GM18517 (cell line): ENCODE data around the gene IL18R1.

Experiments
- ATAC-seq: cut with Tn5 transposase; IDR thresholded peaks from one replicate; pipeline ENCODE4 v1.9.1; 2021; ENCODE audit warnings: mild to moderate bottlenecking, moderate library complexity; ENCODE audit not compliant: unreplicated experiment

IL18R1 gene

DNA sequence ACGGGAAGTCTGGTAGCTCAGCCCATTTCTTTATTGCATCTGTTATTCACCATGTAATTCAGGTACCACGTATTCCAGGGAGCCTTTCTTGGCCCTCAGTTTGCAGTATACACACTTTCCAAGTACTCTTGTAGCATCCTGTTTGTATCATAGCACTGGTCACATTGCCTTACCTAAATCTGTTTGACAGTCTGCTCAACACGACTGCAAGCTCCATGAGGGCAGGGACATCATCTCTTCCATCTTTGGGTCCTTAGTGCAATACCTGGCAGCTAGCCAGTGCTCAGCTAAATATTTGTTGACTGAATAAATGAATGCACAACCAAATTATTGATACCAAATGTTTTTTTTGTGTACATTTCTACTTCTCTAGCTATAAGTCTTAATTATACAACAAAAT lies 11.2 kb upstream of the IL18R1 start:
- ATAC-seq, result no peak

DNA sequence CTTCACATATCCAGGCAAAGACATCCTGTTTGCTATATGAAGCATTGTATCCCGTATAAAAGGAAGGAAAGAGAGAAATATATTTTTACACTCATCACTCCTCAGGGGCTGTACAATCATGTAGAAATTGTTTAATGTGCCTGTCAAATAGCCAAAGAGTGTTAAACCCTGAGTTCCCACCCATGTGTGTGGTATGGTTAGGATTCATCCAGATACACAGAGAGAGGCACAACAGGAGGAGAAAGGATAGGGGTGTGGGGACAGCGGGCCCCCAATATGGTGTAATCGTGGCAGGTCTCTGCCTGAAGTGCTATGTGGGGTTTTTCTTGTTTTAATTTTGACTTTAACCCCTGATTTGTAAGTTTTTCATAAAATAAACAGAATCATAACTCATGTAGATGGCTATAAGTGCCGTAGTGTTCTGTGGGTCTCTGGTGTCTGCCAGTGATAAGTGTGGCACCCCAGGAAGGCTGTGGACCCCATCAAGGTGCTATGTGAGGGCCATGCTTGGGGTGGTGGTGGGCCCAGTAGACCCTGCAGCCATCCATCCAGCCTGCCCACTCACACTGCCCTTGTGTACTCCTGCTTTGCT lies 10.2 kb upstream of the IL18R1 start:
- ATAC-seq, result no peak

DNA sequence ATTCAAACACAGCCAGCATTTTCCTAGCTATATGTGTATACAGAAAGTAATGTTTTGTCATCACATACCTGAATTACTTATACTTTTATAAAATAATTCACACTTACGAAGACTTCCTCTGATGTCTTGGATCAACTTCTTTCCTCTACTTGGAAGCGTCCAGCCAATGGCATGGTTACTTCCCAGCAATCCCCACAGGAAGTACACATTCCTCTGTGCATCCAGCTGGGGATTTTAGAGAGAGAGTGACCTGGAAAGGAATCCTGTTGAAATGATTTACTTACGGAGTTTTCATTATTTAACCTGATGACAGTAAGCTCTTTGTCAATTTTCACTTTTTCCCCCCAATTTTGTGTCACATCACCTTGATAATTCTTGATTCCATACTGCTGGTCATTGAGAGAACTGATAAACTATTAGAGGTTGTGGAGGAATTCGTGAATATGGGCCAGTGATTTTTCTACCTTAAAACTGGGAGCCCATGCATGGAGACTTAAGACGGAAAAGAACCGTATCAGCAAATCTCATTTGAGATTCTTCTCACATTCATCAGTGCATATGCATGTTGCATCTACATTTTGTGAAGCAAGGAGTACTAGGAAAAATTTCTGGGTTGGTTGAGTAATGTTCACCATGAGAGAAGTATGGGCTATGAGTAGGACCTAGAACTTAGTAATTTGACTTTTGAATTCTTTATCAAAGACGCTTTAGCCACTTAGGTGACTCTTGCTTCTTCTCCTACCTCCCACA lies 9.0 kb upstream of the IL18R1 start:
- ATAC-seq, result no peak

DNA sequence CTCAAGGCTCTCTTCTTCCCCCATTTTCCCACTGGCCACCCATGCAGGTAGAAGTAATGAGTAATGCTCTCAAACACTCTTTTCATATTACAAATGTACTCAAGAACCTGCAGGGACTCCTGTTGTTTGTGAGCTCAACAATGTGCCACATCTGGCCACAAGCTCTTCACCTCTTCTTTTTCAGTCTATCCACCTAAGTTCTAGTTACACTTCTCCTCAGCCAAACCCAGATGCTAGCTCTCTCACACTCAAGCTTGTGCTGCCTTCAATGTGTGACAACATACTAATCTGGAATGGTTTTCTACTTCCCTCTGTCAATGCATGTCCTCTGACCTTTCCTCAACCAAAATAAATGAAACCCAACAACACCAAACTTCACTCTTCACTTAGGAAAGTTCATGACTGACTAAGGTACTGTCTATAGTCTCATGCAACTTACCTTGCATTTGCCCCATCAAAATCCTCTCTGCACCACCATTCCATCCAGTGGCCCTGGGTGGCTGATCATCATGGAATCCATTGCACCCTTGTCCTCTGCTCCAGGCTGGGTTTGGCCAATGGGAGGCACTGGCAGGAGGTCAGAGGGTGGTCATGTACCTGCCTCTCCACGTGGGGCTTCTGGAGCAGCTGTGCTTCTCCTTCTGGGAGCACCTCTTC lies 5.3 kb upstream of the IL18R1 start:
- ATAC-seq, result no peak

DNA sequence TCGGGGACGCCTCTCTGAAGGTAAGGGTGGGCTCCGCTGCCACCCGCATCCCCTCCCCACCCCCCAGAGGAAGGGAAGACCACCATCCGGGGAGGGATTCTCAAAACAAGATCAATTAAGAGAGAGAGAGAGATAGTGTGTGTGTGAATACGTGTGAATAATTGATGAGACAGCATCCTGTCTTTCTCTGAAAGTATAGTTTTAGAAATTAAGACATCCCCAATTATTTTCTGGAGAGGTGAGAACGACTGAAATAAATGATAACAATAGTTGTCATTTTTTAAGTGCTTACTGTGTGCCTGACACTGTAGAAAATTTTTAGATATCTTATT lies 751 bp downstream of the IL18R1 start:
- no peak for ATAC-seq

DNA sequence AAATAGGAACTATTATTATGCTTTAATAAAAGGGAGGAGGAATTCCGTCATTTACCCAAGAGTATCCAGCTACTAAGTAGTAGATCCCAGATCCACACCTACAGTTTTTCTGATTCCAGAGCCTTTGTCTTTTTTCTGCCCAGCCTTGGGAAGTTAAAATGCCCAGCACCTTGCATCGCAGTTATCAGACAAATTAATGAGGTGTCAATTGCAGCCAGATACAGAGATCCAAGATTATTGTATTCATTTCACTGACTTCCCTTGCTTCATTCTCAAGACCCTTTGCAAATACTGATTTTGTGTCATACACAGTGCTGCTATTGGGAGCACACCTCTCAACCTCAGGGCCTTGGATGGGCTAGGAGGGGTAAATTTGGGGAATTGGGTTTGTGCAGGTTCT lies 1.1 kb downstream of the IL18R1 start:
- ATAC-seq, result no peak

DNA sequence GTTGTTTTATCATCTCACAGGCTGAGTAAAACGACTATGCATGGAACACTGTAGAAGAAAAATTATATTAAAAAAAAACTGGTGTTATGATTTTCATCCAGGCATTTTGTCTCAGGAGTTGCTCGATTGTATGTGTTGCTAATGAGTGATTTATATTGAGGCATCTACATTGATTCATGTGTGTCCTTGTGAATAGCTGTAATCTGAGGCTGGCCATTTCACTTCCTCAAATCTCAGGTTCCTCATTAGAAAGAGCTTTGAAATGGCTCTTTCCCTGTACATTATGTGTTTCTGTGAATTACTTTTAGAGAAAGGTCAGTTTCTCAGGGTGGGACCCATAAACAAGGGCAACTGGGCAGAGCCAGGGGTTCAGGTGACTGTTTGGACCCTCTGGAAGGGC lies 2.3 kb downstream of the IL18R1 start:
- ATAC-seq, result no peak

DNA sequence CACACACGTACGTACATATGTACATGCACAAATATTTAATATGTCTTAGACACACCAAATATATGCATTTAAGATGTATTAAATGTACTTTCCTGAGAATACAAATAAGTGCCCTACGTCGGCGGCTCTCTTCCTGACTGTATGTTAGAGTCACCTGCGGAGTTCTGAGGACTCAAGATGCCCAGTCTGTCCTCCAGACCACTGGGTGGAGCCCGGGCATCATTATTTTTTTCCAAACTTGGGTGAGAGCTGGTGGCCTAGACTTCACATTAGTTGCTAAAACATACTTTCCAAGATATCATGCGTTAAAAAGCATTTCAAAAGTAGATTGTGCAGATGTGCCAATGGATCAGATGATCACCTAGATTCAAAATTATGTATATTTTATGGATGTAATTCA lies 2.9 kb downstream of the IL18R1 start:
- no peak for ATAC-seq

DNA sequence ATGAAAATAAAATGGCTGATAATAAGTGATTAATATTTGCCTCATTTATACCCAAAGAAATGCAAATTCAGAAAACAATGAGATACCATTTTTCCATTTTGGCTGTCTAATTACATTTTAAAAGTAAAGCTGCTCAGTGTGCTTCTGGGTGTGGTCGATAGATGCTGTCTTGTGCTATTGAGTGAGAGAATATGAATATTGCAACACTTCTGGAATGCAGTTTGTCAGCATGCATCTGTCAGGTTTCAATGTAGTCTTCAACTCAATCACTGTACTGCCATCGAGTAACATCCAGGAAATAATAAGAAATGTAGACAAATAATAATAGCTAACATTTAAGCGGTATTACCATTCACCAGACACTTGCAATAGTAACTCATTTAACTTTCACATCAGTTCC lies 3.9 kb downstream of the IL18R1 start:
- ATAC-seq, result no peak

DNA sequence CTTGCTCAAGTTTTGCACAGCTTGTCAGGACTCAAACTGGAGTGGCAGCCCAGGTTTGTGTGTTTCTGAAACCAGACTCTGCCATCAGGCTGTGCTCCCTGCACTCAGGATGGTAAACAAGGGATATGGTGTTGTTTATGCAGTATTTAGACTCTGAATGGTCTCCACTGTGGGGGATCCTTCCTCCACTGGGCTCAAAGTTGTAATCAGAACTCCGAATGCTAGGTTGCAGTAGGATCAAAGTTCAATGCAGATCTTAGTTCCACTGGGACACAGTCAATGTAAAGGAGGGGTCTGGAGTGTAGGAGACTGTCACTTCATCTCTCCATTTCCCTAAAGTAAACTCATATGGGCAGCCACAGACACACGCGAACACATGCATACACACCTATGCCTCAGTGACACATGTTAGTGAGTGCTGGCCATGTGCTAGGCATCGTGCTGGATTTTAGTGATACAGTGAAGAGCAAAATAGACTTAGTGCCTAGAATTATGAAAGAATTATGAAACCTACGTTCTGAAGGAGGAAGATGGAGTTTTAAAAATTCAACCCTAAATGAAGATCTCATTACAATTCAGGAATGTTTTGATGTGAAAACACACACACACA lies 6.1 kb downstream of the IL18R1 start:
- ATAC-seq, result no peak

DNA sequence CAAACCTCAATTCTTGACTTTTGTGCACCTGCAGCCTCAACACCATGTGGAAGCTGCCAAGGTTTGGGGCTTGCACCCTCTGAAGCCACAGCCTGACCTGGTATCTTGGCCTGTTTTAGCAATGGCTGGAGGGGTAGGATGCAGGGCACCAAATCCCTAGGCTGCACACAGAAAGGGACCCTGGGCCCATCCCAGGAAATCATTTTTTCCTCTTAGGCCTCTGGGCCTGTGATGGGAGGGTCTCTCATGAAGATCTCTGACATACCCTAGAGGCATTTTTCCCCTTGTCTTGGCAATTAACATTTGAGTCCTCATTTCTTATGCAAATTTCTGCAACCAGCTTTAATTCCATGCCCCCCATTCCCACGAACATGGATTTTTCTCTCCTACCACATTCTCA lies 10.2 kb downstream of the IL18R1 start:
- no peak for ATAC-seq

DNA sequence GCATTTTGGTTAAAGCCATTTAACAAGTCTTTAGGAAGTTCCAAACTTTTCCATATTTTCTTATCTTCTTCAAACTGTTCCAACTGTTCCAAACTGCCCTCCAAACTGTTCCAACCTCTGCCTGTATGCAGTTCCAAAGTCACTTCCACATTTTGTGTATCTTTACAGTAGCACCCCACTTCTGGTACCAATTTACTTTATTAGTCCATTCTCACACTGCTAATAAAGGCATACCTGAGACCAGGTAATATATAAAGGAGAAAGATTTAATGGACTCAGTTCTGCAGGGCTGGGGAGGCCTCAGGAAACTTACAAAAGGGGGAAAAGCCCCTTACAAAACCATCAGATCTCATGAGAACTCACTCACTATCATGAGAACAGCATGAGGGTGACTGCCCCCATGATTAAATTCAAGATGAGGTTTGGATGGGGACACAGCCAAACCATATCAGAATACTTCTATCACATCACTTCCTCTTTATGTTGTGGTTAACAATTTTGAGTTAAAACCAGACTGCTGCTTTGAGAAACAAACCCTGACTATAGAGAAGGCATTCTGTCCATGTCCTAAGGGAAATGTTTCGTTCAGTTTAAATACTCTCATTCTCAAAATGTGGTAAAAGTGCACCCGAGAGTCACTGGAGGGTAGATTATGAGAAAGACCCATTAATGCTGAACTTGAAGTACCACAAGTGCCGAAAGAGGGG lies 11.0 kb downstream of the IL18R1 start:
- no peak for ATAC-seq

DNA sequence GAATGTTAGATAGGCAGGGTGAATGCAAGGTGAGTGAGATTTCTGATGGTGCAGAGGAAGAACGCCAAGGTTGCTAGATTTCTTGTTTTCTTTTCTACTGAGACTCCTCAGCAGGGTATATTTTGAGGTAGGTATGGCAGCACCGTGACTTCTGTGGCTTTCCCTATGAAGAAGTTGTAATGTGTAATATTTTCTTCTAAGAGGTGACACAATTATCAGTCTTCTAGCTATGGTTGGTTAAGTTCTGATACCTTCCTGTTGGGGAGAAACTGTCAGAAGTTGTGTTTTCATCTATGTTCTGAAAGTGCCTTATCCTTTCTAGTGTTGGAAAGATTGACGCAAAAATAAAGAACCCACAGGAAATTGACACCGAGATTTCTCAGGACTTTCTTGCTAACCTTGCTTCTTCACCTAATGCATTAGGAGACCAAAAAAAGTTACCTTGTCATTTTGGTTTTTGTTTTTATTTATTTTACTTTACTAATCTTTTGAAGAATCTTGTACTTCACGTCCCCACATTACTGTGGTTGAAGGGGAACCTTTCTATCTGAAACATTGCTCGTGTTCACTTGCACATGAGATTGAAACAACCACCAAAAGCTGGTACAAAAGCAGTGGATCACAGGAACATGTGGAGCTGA lies 11.9 kb downstream of the IL18R1 start:
- ATAC-seq, result peak; percentile 49

DNA sequence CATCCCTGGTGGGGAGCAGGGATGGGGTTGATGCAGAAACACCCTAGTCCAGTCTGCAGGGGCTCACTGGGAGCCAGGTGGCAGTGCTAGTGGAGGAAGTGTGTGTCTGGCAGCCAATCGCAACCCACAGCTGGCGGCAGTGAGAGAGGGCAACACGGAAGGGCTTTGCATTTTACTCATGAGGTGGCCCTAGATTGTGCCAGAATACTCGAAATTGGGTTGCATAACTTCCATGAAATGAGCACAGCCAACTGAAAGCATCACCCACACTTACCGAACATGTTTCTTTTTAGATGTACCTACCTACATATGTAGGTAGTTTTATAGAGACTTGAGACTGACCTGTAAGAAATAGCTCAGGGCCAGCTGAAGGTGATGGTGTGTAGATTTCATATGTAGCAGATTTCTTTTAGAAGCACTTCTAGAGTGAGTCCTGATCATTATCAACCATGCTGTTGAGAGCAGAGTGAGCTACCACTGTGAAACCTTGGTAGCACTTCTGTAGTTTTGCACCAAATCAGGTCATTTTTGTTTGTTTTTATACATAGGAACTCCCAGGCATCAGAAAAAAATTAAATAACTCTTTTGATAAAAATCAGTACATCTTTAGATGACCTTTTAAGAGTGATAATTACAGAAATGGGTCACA lies 13.0 kb downstream of the IL18R1 start:
- no peak for ATAC-seq

DNA sequence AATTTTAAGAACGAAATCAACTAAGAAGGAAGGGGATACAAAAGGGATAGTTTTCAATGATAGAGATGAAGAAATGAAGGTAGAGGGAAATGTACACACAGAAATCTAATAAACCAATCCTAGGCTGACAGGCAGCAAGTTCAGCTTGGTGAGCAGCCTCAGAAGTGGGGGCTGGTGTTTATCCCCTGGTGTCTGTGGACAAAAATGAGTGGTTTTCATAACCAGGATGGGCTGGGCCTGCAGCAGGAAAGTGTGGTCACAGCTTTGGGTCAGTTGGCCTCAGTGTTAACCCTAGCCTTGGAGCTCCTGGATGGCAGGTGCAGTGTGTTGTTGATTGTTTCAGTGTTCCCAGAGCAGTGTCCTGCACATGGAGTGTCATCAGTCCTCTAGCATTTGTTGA lies 14.3 kb downstream of the IL18R1 start:
- no peak for ATAC-seq

DNA sequence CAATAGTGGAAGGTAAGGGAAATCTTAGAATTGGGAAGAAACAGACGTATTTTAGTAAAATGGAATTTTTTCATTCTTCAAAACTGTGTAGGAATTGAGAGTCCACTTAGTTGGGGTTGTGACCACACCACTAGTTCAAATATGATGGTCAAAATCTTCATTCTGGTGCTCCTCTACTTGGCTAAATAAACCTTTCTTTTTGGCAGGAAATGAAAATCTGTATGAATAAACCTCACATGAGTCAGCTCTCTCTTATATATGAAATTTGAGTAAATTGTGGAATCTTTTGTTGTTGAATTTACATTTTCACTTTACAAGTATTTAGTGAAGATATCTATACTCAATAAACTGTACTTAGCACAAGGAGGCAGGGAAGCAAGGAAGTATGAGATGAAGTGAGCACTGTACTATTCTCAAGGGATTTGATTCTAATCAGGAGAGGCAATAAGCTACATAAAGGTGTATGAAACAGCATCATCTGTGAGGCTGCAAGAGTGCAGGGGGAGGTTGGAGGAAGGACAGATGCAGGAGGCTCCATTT lies 20.5 kb downstream of the IL18R1 start:
- no peak for ATAC-seq

DNA sequence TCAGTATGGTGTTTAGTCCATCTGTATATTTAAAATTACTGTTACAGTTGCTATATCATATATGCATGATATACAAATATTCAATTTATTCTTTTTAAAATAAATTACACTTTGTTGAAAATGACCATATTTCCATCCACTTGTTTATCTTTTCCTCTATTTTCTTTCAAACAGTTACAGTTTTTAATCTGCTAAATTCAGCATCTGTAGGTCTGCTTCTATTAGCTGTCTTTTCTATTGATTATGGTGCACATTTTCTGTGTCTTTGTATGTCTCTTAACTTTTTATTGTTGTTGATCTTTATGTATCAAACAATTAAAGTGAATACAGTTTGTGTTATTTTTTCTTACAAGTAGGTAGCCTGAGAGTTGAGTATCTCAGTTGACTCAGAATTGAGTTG lies 28.1 kb downstream of the IL18R1 start:
- ATAC-seq, result no peak

DNA sequence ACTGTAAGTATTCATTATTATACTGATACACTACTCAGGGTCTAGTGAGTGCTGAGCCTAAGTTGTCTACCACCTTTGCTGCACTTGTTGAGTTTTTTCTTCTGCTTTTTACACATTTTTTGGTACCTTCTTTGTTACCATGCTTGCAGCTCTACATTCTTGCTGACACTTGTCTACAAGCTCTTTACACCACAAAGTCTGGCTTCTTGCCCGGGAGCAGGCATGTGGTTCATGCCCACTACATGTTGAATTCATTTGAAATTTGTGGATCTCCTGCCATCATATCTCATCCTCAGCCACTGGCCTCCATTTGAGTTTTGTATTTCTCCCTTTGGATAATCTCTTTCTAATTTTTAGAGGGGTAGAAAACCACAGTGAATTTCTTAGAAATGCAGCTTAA lies 29.9 kb downstream of the IL18R1 start:
- no peak for ATAC-seq

DNA sequence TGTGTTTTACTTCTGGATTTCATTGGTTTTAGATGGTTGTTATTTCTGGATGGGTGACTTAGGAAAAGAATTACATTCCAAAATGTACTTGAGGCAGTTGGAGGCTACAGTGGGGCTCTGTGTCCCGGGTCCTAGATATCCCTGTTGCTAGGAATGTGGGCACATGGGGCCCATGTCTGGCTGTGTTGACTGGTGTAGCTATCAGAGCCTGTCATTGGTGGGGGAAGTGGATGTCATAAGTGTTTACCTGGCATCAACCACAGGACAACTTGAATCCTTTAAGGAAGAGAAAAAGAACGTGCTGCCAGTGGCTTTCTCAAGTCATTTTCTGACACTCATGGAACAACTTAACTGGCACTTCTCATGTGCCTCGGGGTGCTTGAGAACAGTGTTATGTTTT lies 30.4 kb downstream of the IL18R1 start:
- no peak for ATAC-seq

DNA sequence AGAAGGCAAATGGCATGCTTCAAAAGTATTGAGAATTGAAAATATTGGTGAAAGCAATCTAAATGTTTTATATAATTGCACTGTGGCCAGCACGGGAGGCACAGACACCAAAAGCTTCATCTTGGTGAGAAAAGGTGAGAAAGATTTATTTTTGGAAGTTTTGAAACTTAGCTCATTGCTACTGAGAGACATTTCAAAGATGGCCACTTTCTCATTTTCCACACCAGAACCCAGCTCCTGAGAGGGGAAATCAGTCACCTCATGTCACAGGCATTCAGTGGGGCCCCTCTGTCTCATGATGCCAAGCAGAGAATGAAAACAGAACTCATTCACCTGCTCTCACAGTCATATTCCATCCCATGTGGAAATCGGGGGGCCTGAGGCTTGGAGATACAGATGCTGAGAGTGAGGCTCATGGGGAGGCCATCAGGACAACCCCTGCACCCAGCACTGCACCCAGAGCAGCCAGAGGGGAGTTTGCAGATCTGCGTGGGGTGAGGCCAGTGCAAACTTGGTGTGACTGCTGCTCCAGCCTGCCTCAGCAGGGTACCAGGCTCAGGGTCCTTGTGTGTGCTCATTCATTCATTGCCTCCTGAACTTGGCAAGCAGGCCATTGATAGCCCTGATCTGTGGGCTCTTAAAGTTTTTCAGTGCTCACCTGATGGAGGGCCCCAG lies 31.4 kb downstream of the IL18R1 start:
- ATAC-seq, result no peak
